ENCODE results near the gene PSMD14.

Gene PSMD14

GRCh38 chr2:161402297-161402696, 94.1 kb downstream of the PSMD14 start:
- no peaks in the 10 kb centered on the region for H3K4me1 ChIP-seq
- DNase-seq, result no peak
- H3K9me3 ChIP-seq, result no peaks in the 10 kb centered on the region
- H3K27me3 ChIP-seq, result no peaks in the 10 kb centered on the region
- intact Hi-C loops (cut with DNase I; ENCODE audit: low total_unique reads), result no loop called here
- TF ChIP-seq CTCF (IDR thresholded peaks at IDR 0.05), result no peak
- peaks cover 21 to 22% (median 22%) of the 10 kb centered on the region in 3 donors for H3K36me3 ChIP-seq
- H3K27ac ChIP-seq, result no peak overlapping the region
- H3K4me3 ChIP-seq, result no peak overlapping the region

- DNase-seq, result no peak
- H3K4me1 ChIP-seq, result no peaks in the 10 kb centered on the region
- no peaks in the 10 kb centered on the region for H3K9me3 ChIP-seq
- TF ChIP-seq CTCF (IDR thresholded peaks at IDR 0.05), result no peak
- peaks cover 0 to 10% (median 0%) of the 10 kb centered on the region in 3 donors for H3K36me3 ChIP-seq
- no peak overlapping the region for H3K27ac ChIP-seq
- intact Hi-C loops (cut with DNase I; ENCODE audit: low total_unique reads), result no loop called here
- no peak overlapping the region for H3K4me3 ChIP-seq
- no peaks in the 10 kb centered on the region for H3K27me3 ChIP-seq
Observed at GRCh38 chr2:161406316-161406715, 98.1 kb downstream of the PSMD14 start.

- intact Hi-C loops (cut with DNase I; ENCODE audit: low total_unique reads), result no loop called here
- DNase-seq, result no peak
- H3K36me3 ChIP-seq, result no peaks in the 10 kb centered on the region
- H3K4me3 ChIP-seq, result no peak overlapping the region
- H3K27ac ChIP-seq, result no peak overlapping the region
- H3K4me1 ChIP-seq, result no peaks in the 10 kb centered on the region
- H3K9me3 ChIP-seq, result no peaks in the 10 kb centered on the region
- no peak for TF ChIP-seq CTCF (IDR thresholded peaks at IDR 0.05)
- H3K27me3 ChIP-seq, result no peaks in the 10 kb centered on the region
Observed at GRCh38 chr2:161407597-161407996, 99.4 kb downstream of the PSMD14 start.

- Histone ChIP-seq H3K4me1 (peaks cover 0 to 6% (median 3%) of the 10 kb centered on the region in 4 donors), H3K27me3 (no peaks in the 10 kb centered on the region), H3K4me3 (no peak overlapping the region), H3K9me3 (no peaks in the 10 kb centered on the region), H3K36me3 (no peaks in the 10 kb centered on the region), H3K27ac (no peak overlapping the region)
- intact Hi-C loops (cut with DNase I; ENCODE audit: low total_unique reads), result no loop called here
- no peak for TF ChIP-seq CTCF (IDR thresholded peaks at IDR 0.05)
- no peak for DNase-seq
Observed at GRCh38 chr2:161409308-161409907, 101.2 kb downstream of the PSMD14 start.

- H3K27me3 ChIP-seq, result peaks cover 0 to 20% of the 10 kb centered on the region in 2 donors
- no peak overlapping the region for H3K4me3 ChIP-seq
- H3K9me3 ChIP-seq, result no peaks in the 10 kb centered on the region
- no peak for DNase-seq
- H3K36me3 ChIP-seq, result no peaks in the 10 kb centered on the region
- intact Hi-C loops (cut with DNase I; ENCODE audit: low total_unique reads), result no loop called here
- H3K4me1 ChIP-seq, result peaks cover 0 to 36% (median 26%) of the 10 kb centered on the region in 4 donors
- no peak overlapping the region for H3K27ac ChIP-seq
- no peak for TF ChIP-seq CTCF (IDR thresholded peaks at IDR 0.05)
Observed at GRCh38 chr2:161412346-161412745, 104.1 kb downstream of the PSMD14 start.

Data from tibial artery (tissue), 4 donors.